ENCODE results near the gene C1QTNF8.

The C1QTNF8 gene

GRCh38 chr16:1096169-1097082 is at the start of gene C1QTNF8:
Gene C1QTNF8, minus strand, starts transcription at chr16:1096244. Its CDS starts 1,322 bp downstream, at chr16:1094922.
- TF ChIP-seq TCF4 (CRISPR knock-in tag; IDR thresholded peaks at IDR 0.05; ENCODE audit: borderline replicate concordance) (no peak), GLIS3 (CRISPR knock-in tag; IDR thresholded peaks at IDR 0.05) (no peak), ARNTL (CRISPR knock-in tag; IDR thresholded peaks at IDR 0.05; ENCODE audit: borderline replicate concordance, low read depth) (no peak), ZNF8 (CRISPR knock-in tag; IDR thresholded peaks at IDR 0.05) (no peak), CSRNP3 (CRISPR knock-in tag; IDR thresholded peaks at IDR 0.05) (no peak), CREB5 (CRISPR knock-in tag; IDR thresholded peaks at IDR 0.05; ENCODE audit: low read depth) (no peak), TSHZ2 (CRISPR knock-in tag; IDR thresholded peaks at IDR 0.05) (no peak), POU6F1 (CRISPR knock-in tag; IDR thresholded peaks at IDR 0.05; ENCODE audit: borderline replicate concordance, low read depth) (no peak), ISL1 (CRISPR knock-in tag; IDR thresholded peaks at IDR 0.05) (no peak), OSR1 (CRISPR knock-in tag; IDR thresholded peaks at IDR 0.05) (no peak), ZFP3 (CRISPR knock-in tag; IDR thresholded peaks at IDR 0.05) (no peak), RARB (CRISPR knock-in tag; IDR thresholded peaks at IDR 0.05) (no peak), ZFP30 (CRISPR knock-in tag; IDR thresholded peaks at IDR 0.05) (no peak), SNAI2 (CRISPR knock-in tag; IDR thresholded peaks at IDR 0.05) (no peak), PATZ1 (CRISPR knock-in tag; IDR thresholded peaks at IDR 0.05; ENCODE audit: borderline replicate concordance) (no peak)
- peak; percentile 8; the same call in 2 of the 3 replicates for ATAC-seq

GRCh38 chr16:1145383-1146100 is 49.5 kb upstream of the C1QTNF8 start:
- ATAC-seq: no peak; the same call in 2 of the 3 replicates
- TF ChIP-seq CSDC2 (CRISPR knock-in tag; IDR thresholded peaks at IDR 0.05) (no peak), TCF4 (CRISPR knock-in tag; IDR thresholded peaks at IDR 0.05; ENCODE audit: borderline replicate concordance) (no peak), ZC3H10 (CRISPR knock-in tag; IDR thresholded peaks at IDR 0.05) (no peak), ZFP3 (CRISPR knock-in tag; IDR thresholded peaks at IDR 0.05) (no peak), GLIS3 (CRISPR knock-in tag; IDR thresholded peaks at IDR 0.05) (no peak), BACH2 (CRISPR knock-in tag; IDR thresholded peaks at IDR 0.05; ENCODE audit: borderline replicate concordance) (no peak), OSR1 (CRISPR knock-in tag; IDR thresholded peaks at IDR 0.05) (no peak), ISL1 (CRISPR knock-in tag; IDR thresholded peaks at IDR 0.05) (no peak), CREB5 (CRISPR knock-in tag; IDR thresholded peaks at IDR 0.05; ENCODE audit: low read depth) (no peak), ZNF565 (CRISPR knock-in tag; conservative IDR thresholded peaks at IDR 0.05; ENCODE audit: low read depth) (no peak), TOX (CRISPR knock-in tag; IDR thresholded peaks at IDR 0.05; ENCODE audit: borderline replicate concordance) (no peak), CSRNP3 (CRISPR knock-in tag; IDR thresholded peaks at IDR 0.05) (no peak), ZFP30 (CRISPR knock-in tag; IDR thresholded peaks at IDR 0.05) (no peak), PATZ1 (CRISPR knock-in tag; IDR thresholded peaks at IDR 0.05; ENCODE audit: borderline replicate concordance) (no peak)

All from SK-N-SH treated with all-trans-retinoic acid at 6 μM for 48 hours (cell line).